ENCODE results near the gene CSNK1A1.
"Not testable (repeated sequence)": the region's sequence is repeated elsewhere in the genome, so short reads cannot be mapped to it uniquely, and the experiment has no call there.

The CSNK1A1 gene

DNA sequence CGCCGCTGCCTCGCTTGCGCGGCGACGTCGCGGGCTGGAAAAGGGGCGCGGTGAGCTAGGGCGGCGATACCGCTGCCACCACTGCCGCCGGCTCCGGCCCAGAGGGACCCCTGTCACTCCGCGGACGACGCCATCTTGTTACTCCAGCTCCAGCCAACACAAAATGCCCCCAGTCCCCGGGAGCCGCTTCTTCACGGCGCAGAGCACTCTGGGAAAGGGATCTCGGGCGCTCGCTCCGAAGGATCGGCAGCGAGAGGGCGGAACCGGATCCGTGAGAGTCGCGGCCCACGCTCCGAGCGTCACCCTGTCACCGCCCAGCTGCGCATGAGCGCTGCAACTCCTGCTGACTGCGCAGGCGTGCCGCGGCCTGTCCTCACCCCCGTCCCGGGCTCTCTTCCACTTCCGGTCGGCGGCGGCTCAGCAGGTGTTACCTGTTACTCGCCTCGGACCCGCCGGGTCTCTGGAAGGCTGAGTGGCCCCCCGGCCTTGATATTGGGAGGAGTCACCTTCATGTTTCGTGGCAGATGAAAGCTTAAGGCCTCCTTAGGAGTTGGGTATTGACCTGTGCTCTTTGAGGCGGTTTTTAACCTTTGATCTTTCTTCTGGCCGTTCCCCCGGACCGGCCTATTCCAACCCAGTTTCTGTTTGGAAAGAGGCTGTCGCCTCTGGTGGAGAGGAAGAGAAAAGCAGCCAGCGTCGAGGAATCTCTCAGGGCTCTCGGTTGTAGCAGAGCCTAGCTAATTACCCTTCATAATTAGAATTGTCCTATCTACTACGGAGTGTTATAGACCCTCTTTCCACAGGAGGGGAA, at the start of gene CSNK1A1:
CSNK1A1 (minus strand) TSS at position 213 of the 811 bp plus-strand sequence. CDS start 475 bp downstream, outside the sequence.
- peak; percentile 98 for DNase-seq

DNA sequence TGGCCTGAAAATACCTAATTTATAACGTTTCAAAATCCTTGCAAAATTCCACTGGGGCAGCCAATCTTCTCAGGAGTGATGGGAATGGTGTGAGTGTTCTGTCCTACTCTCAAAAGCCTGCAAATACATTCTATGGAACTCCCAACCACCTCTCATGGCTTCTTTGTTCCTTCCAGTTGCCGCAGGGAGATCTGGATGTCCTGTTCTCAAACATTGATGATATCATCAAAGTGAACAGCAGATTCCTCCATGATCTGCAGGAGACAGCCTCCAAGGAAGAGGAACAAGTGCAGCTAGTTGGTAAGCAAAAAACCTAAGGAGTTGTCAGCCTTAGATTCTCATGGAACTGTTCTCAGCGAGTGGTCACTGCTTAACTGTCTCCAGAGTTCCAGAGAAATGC, 49.7 kb upstream of the CSNK1A1 start:
- DNase-seq: no peak

DNA sequence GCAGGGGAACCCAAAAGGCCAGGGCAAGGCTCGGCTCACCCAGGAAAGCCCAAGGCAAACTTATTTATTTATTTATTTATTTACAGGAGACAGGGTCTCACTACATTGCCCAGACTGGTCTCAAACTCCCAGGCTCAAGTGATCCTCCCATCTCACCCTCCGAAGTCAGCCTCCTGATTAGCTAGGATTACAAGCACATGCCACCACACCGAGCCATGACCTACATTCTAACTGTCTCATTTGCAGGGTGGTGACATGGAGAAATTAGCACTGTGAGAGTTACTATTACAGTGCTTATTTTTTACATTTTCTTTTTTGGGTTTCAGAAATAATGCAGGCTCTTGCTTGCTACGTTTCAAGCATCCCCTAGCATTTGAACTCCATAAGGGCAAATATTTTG, 48.1 kb upstream of the CSNK1A1 start:
- DNase-seq: no peak

DNA sequence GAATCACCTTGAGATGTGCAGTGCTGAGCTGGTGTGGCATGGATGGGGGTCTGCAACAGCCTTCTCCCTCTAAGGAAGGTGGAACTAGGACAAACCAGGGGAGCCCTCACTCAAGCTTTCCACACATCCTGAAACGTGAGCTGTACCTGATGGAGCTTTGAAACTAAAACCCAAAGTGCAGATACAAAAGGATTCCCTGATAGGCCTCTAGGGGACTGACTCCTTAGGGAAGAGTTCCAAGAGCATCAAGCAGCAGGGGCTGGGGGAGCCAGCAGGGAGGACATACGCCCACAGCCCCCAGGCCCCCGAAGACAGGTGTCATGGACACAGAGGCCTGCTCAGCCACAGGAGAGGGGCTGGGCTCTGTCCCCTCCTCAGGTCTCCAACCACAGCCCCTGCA, 47.7 kb upstream of the CSNK1A1 start:
- DNase-seq: no peak

DNA sequence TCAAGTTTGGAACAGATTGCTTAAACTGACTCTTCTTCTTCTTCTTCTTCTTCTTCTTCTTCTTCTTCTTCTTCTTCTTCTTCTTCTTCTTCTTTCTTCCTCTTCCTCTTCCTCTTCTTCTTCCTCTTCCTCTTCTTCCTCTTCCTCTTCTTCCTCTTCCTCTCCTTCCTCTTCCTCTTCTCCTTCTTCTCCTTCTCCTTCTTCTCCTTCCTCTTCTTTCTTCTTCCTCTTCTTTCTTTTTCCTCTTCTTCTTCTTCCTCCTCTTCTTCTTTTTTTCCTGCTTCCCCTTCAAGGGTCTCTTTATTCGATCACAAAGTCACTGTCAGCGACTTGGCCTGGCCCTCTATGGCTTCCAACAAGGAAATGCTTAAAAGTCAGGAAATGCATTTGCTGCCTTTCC, 47.0 kb upstream of the CSNK1A1 start:
- DNase-seq: not testable (repeated sequence)

DNA sequence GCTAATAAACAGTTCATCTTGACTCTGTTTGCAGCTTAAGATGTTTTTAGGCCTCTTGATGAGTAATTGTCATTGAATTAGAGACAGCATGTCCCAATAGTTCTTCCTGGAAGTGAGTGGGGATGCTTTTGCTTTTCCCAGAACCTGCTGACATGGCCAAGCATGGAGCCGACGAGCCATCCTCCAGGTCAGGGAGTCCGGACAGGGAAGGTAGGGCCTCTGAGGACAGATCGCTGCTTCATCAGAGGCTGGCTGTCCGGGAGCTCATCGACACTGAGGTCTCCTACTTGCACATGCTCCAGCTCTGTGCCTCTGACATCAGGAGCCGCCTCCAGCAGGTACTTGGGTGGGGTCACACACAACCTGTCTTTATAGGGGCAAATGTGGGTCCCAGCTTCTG, 46.4 kb upstream of the CSNK1A1 start:
- DNase-seq: no peak

DNA sequence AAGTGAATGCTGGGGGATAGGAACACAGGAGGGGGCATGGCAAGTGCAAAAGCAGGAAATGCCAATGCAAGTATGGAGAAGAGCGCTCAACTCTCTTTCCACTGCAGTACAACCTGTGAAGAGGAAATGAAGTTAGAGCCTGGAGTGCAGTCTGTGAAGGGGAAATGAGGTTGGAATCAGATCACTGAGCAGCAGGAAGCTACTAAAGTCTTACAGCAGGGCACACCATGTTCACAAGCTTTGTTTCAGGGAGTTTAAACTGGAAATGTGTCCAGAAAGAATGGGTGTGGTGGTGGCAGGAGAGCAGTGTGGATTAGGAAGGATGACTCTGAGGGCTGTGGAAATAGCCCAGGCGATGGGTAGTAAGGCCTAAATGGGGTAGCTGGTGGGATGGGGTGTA, 45.5 kb upstream of the CSNK1A1 start:
- DNase-seq: no peak

DNA sequence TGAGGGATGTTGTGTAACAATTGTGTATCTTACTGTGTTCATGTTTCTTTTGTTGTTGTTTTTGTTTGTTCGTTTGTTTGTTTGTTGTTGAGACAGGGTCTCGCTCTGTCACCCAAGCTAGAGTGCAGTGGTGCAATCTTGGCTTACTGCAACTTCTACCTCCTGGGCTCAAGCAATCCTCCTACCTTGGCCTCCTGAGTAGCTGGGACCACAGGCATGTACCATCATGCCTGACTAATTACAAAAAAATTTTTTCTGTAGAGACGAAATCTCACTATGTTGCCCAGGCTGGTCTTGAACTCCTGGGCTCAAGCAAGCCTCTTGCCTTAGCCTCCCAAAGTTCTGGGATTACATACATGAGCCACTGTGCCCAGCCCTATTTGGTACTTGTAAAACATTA, 43.9 kb upstream of the CSNK1A1 start:
- DNase-seq: peak; percentile 19

DNA sequence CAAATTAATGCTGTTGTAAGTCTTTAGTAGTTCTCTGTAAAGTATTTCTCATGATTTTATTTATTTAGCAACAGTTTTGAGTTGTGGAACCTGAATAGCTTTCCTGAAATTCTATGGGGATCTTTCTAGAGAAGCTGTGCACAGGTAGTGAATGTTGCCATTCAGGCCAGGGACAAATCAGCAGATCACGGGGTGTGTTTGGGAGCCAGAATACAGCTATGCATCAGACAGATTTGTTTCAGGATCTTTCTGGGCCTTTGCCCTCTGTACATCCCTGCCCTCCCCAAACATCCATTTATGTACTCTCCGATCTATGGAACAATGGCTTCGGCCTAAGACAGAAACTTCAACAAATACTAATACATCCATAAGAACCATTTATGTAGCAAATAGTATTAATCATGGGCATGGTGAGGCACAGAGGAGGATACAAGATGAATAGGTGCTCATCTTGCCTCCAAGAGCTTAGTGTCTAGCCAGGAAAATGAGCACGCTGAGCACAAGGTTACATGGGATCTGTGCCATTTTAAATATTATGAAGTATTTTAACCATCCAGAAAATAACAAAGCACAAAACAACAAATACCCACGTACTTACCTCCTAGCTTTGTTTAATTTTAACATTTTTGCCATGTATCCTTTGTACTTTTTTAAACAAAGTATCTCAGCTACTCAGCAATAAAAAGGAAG, 43.1 kb upstream of the CSNK1A1 start:
- no peak for DNase-seq

DNA sequence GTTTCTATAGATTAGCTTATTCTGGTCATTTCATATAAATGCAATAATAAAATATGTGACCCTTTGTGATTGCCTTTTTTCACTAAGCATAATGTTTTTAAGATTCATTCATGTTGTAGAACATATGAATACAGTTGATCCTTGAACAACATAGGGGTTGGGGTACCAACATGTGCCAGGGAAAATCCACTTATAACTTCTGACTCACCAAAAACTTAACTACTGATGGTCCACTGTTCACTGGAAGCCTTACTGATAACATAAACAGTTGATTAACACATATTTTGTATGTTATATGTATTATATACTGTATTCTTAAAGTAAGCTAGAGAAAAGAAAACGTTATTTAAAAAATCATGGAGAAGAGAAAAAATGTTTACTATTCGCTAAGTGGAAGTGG, 42.1 kb upstream of the CSNK1A1 start:
- no peak for DNase-seq

DNA sequence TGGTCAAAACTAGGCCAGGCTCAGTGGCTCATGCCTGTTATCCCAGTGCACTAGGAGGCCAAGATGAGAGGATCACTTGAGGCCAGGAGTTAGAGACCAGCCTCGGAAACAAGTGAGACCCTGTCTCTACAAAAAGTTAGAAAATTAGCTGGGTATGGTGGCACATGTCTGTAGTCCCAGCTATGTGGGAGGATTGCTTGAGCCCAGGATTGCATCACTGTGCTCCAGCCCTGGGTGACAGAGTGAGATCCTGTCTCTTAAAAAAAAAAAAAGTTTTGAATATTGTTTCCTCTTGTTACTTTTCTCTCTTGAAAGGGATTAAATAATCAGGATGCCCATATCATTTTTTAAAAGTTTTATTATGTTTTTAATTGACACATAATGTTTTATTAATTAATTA, 37.7 kb upstream of the CSNK1A1 start:
- DNase-seq: no peak

DNA sequence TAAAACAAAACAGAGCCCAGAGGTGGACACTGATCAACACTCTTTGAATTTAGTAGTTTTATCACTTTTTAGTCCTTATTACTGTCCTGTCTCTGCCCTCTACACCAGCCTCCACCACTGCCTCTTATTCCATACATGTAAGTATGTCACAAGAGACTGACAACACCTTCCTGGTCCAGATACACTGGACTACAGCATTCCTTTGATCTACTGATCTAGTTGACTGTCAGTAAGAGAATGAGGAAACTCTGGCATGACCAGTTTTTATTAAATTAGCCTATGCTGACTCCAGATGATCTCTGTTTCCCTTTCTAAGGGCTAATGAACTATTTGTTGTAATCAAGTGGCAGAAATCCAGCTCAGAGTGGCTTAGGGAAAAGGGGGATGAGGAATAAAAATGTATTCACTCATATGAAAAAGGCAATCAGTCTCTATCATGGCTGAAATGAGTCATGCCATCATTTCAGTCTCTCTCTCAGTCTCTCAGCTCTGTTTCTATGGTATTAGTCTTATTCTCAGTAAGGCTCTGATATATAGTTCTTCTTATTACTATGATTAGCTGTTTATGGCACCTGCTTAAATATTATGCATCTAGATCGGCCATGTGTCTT, 35.6 kb upstream of the CSNK1A1 start:
- no peak for DNase-seq

DNA sequence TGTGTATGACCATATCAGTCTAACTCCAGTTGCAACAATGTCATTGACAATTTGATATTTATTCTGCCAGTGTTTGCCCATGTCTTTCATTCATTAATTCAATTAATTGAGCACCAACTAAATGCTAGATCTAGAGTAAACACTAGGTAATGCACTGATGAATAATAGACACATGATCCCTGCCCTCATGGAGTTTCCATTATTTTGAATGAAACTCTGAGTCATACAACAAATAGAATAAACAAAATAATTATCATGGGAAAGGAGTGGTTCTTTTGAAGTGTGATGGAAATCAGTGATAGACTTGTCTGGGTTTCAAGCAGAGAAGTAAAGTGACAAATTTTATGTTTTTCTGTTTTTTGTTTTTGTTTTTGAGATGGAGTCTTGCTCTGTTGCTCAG, 34.7 kb upstream of the CSNK1A1 start:
- no peak for DNase-seq

DNA sequence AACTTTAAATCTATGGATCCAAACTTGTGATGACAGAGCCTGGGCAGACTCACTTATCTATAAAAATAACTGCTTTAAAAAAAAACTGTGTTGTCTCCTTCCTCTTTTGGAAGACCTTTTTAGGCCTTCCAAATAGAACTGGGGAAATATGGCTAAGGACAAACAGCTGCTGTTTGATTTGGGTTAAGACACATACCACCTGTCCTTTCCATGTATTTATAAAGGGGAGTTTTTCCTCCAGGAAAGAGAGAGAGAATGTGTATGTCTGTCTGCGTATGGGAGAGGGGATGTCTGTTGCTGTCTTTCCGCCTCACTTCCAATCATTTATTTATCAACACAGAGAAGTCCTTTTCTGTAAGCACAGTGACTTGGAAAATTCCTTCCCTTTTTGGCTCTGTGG, 32.9 kb upstream of the CSNK1A1 start:
- no peak for DNase-seq

DNA sequence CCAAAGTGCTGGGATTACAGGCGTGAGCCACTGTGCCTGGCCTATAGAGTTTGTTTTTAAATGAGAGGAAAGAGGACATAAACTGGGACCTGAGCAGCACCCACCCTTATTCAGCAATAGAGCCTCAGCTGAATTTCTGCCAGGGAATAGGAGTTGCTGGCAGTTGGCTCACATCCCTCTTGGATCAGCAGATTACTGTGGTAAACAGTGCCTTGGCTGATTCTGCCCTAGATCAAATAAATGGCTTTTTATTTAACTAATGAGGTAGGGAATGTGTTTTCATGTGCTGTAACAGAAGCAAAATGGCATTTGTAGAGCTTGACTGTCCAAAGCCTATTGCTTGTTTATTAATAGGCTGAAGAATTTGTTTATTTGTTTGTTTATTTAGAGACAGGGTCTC, 32.2 kb upstream of the CSNK1A1 start:
- no peak for DNase-seq

DNA sequence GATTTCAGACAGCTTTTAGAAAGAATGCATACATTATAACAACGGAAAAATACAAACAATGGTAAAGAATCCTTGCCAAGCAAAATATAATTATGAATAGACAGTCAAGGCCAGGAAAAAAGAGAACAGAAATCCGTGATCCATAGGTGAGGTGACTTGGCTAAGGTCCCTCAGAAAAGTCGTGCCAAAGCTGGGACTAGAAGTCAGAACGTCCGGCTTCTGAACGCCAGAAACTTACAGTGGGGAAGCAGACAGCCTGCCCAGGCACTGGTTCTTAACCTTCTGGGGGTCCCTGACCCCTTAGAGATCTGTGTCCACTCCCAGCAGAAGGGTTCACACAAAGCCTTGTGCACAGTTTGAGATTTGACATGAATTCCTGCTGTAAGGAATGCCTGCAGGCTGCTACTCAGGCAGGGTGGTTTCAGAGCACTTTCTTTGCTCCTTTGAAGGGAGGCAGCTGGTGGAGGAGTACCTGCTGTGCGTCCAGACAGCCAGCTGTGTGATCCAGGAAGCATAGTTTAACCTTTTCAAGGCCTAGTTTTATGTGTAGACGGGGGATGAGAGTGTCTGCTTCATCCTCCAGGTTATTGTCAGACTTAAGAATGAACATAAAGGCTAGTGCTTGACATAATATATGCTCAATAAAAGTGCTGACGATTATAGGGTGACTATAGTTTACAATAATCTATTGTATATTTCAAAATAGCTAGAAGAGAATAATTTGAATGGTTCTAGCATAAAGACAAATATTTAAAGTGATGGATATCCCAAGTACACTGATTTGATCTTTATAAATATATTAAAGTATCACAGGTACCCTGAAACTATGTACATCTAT, 30.9 kb upstream of the CSNK1A1 start:
- DNase-seq: no peak

DNA sequence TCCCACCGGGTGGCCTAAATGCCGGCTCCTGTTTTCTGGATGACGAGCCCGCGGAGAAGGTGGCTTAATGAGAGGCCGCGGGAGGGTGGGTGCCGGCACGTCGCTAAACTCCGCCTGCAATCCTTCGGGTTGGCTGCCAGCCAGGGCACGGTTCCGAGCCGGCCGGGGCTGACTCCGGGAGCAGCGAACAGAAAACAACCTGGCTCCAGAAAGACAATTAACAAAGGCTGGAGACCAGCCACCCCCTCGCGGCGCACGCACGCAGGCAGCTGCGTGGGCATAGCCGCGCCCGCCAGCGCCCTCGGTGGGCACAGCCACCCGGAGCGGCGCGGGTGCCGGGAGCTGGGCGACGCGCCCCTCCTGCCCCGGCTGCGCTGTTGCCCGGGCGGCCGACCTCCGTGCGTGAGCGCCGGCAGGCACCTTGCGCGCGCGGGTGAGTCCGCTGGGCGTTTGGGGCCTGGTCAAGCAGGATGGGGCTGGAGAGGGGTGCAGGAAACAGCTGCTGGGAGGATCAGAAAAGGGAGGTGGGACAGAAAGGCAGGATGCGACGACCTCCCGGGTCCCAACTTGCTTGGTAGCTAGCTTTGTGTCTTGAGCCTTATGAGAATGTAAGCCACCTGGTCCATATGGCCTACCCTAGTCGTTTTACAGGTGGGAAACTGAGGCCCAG, 30.1 kb upstream of the CSNK1A1 start, which contains the start of gene ARHGEF37:
ARHGEF37 (plus strand) TSS at position 307 of the 670 bp plus-strand sequence. CDS start 16,272 bp downstream, outside the sequence.
- peak; percentile 39 for DNase-seq

DNA sequence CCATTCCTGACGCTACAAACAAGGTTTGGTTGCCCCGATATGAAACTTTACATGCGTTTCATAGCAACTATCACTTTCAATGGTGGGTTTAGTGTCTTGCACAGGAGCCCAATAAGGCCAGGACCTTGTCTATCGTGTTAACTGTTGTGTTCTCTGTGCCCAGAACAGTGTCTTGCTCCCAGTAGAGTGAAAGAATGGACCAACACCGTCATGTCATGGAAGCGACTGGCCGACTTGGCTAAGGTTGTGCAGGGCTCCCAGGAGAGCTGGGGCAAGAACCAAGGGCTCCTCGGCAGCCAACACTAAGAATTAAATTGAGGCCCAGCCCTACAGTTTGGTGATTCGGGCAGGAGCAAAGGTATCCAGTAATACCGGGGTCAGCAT, 29.6 kb upstream of the CSNK1A1 start:
- no peak for DNase-seq

DNA sequence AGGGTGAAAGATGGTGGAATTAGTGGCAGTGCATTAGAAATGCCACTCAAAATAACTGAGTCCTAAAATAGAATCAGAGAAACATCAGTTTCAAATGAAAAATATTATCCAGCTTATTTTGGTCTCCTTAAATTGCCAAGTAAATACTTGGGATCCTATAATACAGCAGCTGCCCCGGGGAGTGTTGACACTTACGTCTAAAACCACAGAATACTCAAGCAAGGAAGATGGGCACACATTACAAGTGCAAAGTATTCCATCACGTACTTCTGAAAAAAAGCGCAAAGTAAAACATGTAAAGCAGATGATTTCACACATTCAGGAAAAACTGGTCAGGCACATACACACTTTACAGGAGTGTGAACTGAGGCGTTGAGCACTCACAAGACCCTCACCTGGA, 27.7 kb upstream of the CSNK1A1 start:
- no peak for DNase-seq

DNA sequence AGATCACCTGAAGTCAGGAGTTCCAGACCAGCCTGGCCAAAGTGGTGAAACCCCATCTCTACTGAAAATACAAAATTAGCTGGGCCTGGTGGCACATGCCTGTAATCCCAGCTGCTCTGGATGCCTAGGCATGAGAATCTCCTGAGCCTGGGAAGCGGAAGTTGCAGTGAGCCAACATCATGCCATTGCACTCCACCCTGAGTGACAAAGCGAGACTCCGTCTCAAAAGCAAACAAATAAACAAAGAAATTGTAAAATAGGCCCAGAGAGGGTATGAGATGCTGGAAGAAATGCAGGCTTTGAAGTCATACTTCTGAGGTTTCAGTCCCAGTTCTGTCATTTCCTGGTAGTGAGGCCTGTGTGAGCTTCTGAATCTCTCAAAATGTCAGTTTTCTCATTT, 24.8 kb upstream of the CSNK1A1 start:
- no peak for DNase-seq

DNA sequence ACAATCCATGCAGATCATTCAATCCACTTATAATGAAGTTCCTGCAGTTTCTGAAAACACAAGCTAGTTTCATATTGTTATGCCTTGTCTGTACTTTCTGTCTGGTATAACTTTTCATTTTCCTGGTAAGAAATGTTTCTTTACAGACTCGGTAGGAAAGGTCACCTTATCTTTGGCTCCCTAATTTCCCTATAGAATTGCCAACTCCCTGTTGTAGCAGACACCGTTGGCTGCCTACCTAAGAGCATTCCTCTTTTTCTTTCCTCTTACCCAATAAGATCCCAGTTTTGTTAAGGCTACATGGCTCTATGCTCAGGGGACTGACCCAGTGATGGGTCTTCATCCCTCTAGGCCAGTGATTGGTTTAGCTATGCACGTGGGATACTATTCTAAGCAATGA, 23.9 kb upstream of the CSNK1A1 start:
- no peak for DNase-seq

DNA sequence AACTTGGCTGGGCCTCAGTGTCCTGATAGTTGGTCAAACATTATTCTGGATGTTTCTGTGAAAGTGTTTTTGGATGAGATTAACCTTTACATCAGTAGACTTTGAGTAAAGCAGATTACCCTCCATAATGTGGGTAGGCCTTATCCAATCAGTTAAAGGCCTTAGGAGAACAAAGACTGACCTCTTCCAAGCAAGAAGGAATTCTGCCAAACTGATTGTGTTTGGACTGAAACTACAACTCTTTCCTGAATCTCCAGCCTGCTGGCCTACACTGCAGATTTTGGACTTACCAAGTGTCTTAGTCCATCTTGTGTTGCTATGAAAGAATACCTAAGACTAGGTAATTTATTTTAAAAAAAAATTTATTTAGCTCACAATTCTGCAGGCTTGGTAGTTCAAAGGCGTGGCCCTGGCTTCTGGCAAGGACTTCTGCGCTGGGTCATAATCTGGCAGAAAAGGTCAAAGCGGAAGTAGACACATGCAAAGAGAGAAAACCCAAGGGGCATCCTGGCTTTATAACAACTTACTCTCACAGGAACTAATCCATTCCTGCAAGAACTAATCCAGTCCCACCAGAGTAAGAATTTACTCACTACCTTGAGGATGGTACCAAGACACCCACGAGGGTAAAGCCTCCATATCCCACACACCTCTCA, 21.5 kb upstream of the CSNK1A1 start:
- DNase-seq: no peak

Measured in fibroblast of skin of right quadriceps (primary cell).